HuH-7 (cell line): ENCODE data around the gene CR2.
A peak's percentile ranks its signal among the peaks of the same experiment; 100 is the strongest.
"Not testable (repeated sequence)": the region's sequence is repeated elsewhere in the genome, so short reads cannot be mapped to it uniquely, and the experiment has no call there.

Source experiments
- DNase-seq: peaks from one replicate; pipeline ENCODE4 v3.0.0; 2011; ENCODE audit warnings: low spot score

The CR2 gene

GRCh38 chr1:207454046-207454964 is at the start of gene CR2:
Gene CR2, plus strand, starts transcription at chr1:207454328. Its CDS starts 91 bp downstream, at chr1:207454419.
- peak; percentile 28 for DNase-seq

- DNase-seq, result peak; percentile 62
Measured at GRCh38 chr1:207404849-207405525, 49.1 kb upstream of the CR2 start.

GRCh38 chr1:207405814-207406213 is 48.3 kb upstream of the CR2 start:
- DNase-seq, result no peak

- no peak for DNase-seq
Measured at GRCh38 chr1:207407655-207408260, 46.4 kb upstream of the CR2 start.

- no peak for DNase-seq
Measured at GRCh38 chr1:207412845-207413244, 41.3 kb upstream of the CR2 start.

GRCh38 chr1:207414606-207415108 is 39.5 kb upstream of the CR2 start:
- DNase-seq, result no peak

- no peak for DNase-seq
Measured at GRCh38 chr1:207417076-207417475, 37.1 kb upstream of the CR2 start.

GRCh38 chr1:207418351-207418750 is 35.8 kb upstream of the CR2 start:
- no peak for DNase-seq

- DNase-seq, result no peak
Measured at GRCh38 chr1:207420109-207420508, 34.0 kb upstream of the CR2 start.

GRCh38 chr1:207421078-207421477 is 33.0 kb upstream of the CR2 start:
- DNase-seq, result no peak

GRCh38 chr1:207423560-207424292 is 30.4 kb upstream of the CR2 start:
- DNase-seq, result no peak

- no peak for DNase-seq
Measured at GRCh38 chr1:207424570-207425131, 29.5 kb upstream of the CR2 start.

- DNase-seq, result no peak
Measured at GRCh38 chr1:207427832-207428585, 26.1 kb upstream of the CR2 start.

GRCh38 chr1:207428783-207429182 is 25.3 kb upstream of the CR2 start:
- no peak for DNase-seq

GRCh38 chr1:207429963-207430362 is 24.2 kb upstream of the CR2 start:
- no peak for DNase-seq

- DNase-seq, result no peak
Measured at GRCh38 chr1:207430602-207431001, 23.5 kb upstream of the CR2 start.

- DNase-seq, result no peak
Measured at GRCh38 chr1:207431508-207431907, 22.6 kb upstream of the CR2 start.

- DNase-seq, result no peak
Measured at GRCh38 chr1:207433435-207433834, 20.7 kb upstream of the CR2 start.

- not testable (repeated sequence) for DNase-seq
Measured at GRCh38 chr1:207436746-207437145, 17.4 kb upstream of the CR2 start.

- no peak for DNase-seq
Measured at GRCh38 chr1:207440626-207441025, 13.5 kb upstream of the CR2 start.
